ENCODE results near the gene SIRT1. TPM values are rescaled to one million over a fixed set of nuclear protein-coding genes. Genes with fewer than 3 reads are reported as not detected.
"Not testable (repeated sequence)": the region's sequence is repeated elsewhere in the genome, so short reads cannot be mapped to it uniquely, and the experiment has no call there.

The SIRT1 gene
- total RNA-seq, 1 experiment from 2014 or later: 30.0 TPM

GRCh38 chr10:67861750-67862432, 22.6 kb upstream of the SIRT1 start:
- peak; percentile 61 for DNase-seq
- Histone ChIP-seq H3K27me3 (ENCODE audit: control insufficient read depth, insufficient read depth, low read length) (no peaks in the 10 kb centered on the region), H3K4me3 (ENCODE audit: insufficient read depth, low read depth, low read length) (no peak overlapping the region), H3K36me3 (replicated peaks; ENCODE audit: control insufficient read depth, insufficient read depth, low read length) (no peaks in the 10 kb centered on the region)

DNA sequence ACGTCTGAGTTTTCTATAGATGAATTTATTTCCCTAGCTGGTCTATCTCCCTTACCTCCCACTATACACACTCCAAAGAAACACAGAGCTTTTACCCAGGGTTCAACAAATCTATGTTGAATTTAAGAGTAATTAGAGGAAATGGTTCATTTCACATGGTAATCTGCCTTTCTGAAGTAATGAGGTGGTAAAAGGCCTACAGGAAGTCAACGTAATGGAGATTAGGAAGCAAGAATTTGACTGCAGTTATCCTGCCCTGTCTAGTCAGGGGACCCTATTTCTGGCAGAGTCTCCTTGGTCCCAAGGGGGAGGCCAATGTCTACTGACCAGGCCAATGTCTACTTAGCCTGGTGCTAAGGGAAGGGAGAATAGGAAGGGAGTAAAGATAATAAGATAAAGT, 21.4 kb upstream of the SIRT1 start:
- no peaks in the 10 kb centered on the region for H3K27me3 ChIP-seq (ENCODE audit: control insufficient read depth, insufficient read depth, low read length)
- H3K4me3 ChIP-seq (ENCODE audit: insufficient read depth, low read depth, low read length): no peak overlapping the region
- DNase-seq: no peak
- H3K36me3 ChIP-seq (replicated peaks; ENCODE audit: control insufficient read depth, insufficient read depth, low read length): no peaks in the 10 kb centered on the region

GRCh38 chr10:67864607-67865371, 19.7 kb upstream of the SIRT1 start:
- H3K27me3 ChIP-seq (ENCODE audit: control insufficient read depth, insufficient read depth, low read length): no peaks in the 10 kb centered on the region
- DNase-seq: no peak
- no peaks in the 10 kb centered on the region for H3K36me3 ChIP-seq (replicated peaks; ENCODE audit: control insufficient read depth, insufficient read depth, low read length)
- H3K4me3 ChIP-seq (ENCODE audit: insufficient read depth, low read depth, low read length): no peak overlapping the region

- H3K36me3 ChIP-seq (replicated peaks; ENCODE audit: control insufficient read depth, insufficient read depth, low read length): no peaks in the 10 kb centered on the region
- H3K27me3 ChIP-seq (ENCODE audit: control insufficient read depth, insufficient read depth, low read length): no peaks in the 10 kb centered on the region
- no peak overlapping the region for H3K4me3 ChIP-seq (ENCODE audit: insufficient read depth, low read depth, low read length)
- DNase-seq: no peak
These were observed 16.3 kb upstream of the SIRT1 start for GRCh38 chr10:67868132-67868531.

GRCh38 chr10:67869996-67870395, 14.5 kb upstream of the SIRT1 start:
- no peaks in the 10 kb centered on the region for H3K27me3 ChIP-seq (ENCODE audit: control insufficient read depth, insufficient read depth, low read length)
- no peak overlapping the region for H3K4me3 ChIP-seq (ENCODE audit: insufficient read depth, low read depth, low read length)
- no peak for DNase-seq
- H3K36me3 ChIP-seq (replicated peaks; ENCODE audit: control insufficient read depth, insufficient read depth, low read length): no peaks in the 10 kb centered on the region

- Histone ChIP-seq H3K36me3 (replicated peaks; ENCODE audit: control insufficient read depth, insufficient read depth, low read length) (no peaks in the 10 kb centered on the region), H3K4me3 (ENCODE audit: insufficient read depth, low read depth, low read length) (no peak overlapping the region), H3K27me3 (ENCODE audit: control insufficient read depth, insufficient read depth, low read length) (no peaks in the 10 kb centered on the region)
- DNase-seq: no peak
These were observed 8.9 kb upstream of the SIRT1 start for GRCh38 chr10:67875340-67876238.

GRCh38 chr10:67877421-67877820, 7.0 kb upstream of the SIRT1 start:
- H3K4me3 ChIP-seq (ENCODE audit: insufficient read depth, low read depth, low read length); H3K27me3 ChIP-seq (ENCODE audit: control insufficient read depth, insufficient read depth, low read length); DNase-seq: not testable (repeated sequence)

GRCh38 chr10:67878133-67878532, 6.3 kb upstream of the SIRT1 start:
- Histone ChIP-seq H3K27me3 (ENCODE audit: control insufficient read depth, insufficient read depth, low read length) (no peaks in the 10 kb centered on the region), H3K36me3 (replicated peaks; ENCODE audit: control insufficient read depth, insufficient read depth, low read length) (no peaks in the 10 kb centered on the region), H3K4me3 (ENCODE audit: insufficient read depth, low read depth, low read length) (no peak overlapping the region)
- no peak for DNase-seq

More at GRCh38 chr10:67877421-67877820, 7.0 kb upstream of the SIRT1 start:
- not testable (repeated sequence) for H3K36me3 ChIP-seq (replicated peaks; ENCODE audit: control insufficient read depth, insufficient read depth, low read length)

DNA sequence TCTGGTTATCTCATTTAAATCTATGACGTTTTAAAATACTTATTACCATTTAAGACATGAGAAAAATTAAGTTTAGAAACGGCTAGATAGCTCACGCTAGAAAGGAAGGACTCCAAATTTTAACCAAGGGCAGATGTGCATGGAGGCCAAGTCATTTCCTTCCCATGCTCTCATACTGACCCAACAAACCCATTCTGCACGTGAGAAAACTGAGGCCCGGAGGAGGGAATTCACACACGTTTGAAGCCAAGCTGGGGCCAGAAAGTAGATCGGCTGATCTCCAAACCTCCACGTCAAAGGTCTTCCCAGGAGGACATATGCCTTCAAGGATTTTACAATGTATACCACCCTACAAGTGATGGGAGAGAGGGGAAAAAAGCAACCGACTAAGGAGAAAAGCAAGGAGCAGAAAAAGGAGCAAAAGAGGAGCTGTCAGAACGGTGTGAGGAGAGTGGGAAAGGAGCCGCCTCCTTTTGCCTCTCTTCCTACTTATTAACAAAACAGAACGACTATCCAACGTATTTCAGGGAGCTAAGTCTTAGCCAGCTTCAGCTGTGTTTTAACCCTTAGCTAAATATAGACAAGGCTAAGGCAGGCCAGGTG, 645 bp upstream of the SIRT1 start:
- H3K27me3 ChIP-seq (ENCODE audit: control insufficient read depth, insufficient read depth, low read length): no peaks in the 10 kb centered on the region
- DNase-seq: no peak
- H3K4me3 ChIP-seq (ENCODE audit: insufficient read depth, low read depth, low read length): peak overlapping the region; percentile 82
- peaks cover 9% of the 10 kb centered on the region for H3K36me3 ChIP-seq (replicated peaks; ENCODE audit: control insufficient read depth, insufficient read depth, low read length)

- Histone ChIP-seq H3K27me3 (ENCODE audit: control insufficient read depth, insufficient read depth, low read length) (no peaks in the 10 kb centered on the region), H3K4me3 (ENCODE audit: insufficient read depth, low read depth, low read length) (peak overlapping the region; percentile 82), H3K36me3 (replicated peaks; ENCODE audit: control insufficient read depth, insufficient read depth, low read length) (peaks cover 18% of the 10 kb centered on the region)
- DNase-seq: peak; percentile 91
These were observed 600 bp downstream of the SIRT1 start for GRCh38 chr10:67884842-67885670.

- Histone ChIP-seq H3K36me3 (replicated peaks; ENCODE audit: control insufficient read depth, insufficient read depth, low read length) (peaks cover 52% of the 10 kb centered on the region), H3K27me3 (ENCODE audit: control insufficient read depth, insufficient read depth, low read length) (no peaks in the 10 kb centered on the region), H3K4me3 (ENCODE audit: insufficient read depth, low read depth, low read length) (no peak overlapping the region)
- DNase-seq: no peak
These were observed 9.2 kb downstream of the SIRT1 start for GRCh38 chr10:67893637-67894036.

GRCh38 chr10:67903581-67903980, 19.1 kb downstream of the SIRT1 start:
- no peak for DNase-seq
- Histone ChIP-seq H3K36me3 (replicated peaks; ENCODE audit: control insufficient read depth, insufficient read depth, low read length) (peaks cover 22% of the 10 kb centered on the region), H3K27me3 (ENCODE audit: control insufficient read depth, insufficient read depth, low read length) (no peaks in the 10 kb centered on the region), H3K4me3 (ENCODE audit: insufficient read depth, low read depth, low read length) (no peak overlapping the region)

GRCh38 chr10:67912331-67912946, 28.0 kb downstream of the SIRT1 start:
- DNase-seq: no peak
- Histone ChIP-seq H3K4me3 (ENCODE audit: insufficient read depth, low read depth, low read length) (no peak overlapping the region), H3K36me3 (replicated peaks; ENCODE audit: control insufficient read depth, insufficient read depth, low read length) (peaks cover 35% of the 10 kb centered on the region), H3K27me3 (ENCODE audit: control insufficient read depth, insufficient read depth, low read length) (no peaks in the 10 kb centered on the region)

All from H7 (cell line).